Stimulated activated CD8-positive, alpha-beta memory T cell treated with anti-CD3 and anti-CD28 coated beads, Interleukin-12 subunit alpha, Interleukin-12 subunit beta, amount 100 ng/mL, for 1 hour (primary cell): Measurements from ENCODE around the gene NLRC5.
"Not testable (repeated sequence)": the region's sequence is repeated elsewhere in the genome, so short reads cannot be mapped to it uniquely, and the experiment has no call there.

ENCODE experiments used
- DNase-seq: peaks from one replicate; pipeline ENCODE4 v3.0.0-alpha.2; 2020; ENCODE audit warnings: low read depth

The NLRC5 gene

GRCh38 chr16:57045694-57046381, 56.5 kb downstream of the NLRC5 start:
- DNase-seq, result no peak

GRCh38 chr16:57048095-57048494, 58.7 kb downstream of the NLRC5 start:
- DNase-seq, result no peak

- DNase-seq, result no peak
Observed at GRCh38 chr16:57049678-57050077, 60.3 kb downstream of the NLRC5 start.

- DNase-seq, result no peak
Observed at GRCh38 chr16:57051696-57052228, 62.4 kb downstream of the NLRC5 start.

GRCh38 chr16:57053206-57053605, 63.8 kb downstream of the NLRC5 start:
- no peak for DNase-seq

- no peak for DNase-seq
Observed at GRCh38 chr16:57054338-57054737, 65.0 kb downstream of the NLRC5 start.

- DNase-seq, result no peak
Observed at GRCh38 chr16:57054771-57055170, 65.4 kb downstream of the NLRC5 start.

- no peak for DNase-seq
Observed at GRCh38 chr16:57055671-57056070, 66.3 kb downstream of the NLRC5 start.

- no peak for DNase-seq
Observed at GRCh38 chr16:57058291-57058861, 69.0 kb downstream of the NLRC5 start.

GRCh38 chr16:57060323-57061083, 71.1 kb downstream of the NLRC5 start:
- no peak for DNase-seq

GRCh38 chr16:57061084-57061905, 71.9 kb downstream of the NLRC5 start:
- DNase-seq, result no peak

- no peak for DNase-seq
Observed at GRCh38 chr16:57062329-57062728, 73.0 kb downstream of the NLRC5 start.

GRCh38 chr16:57063189-57063588, 73.8 kb downstream of the NLRC5 start:
- DNase-seq, result not testable (repeated sequence)

GRCh38 chr16:57064995-57065394, 75.6 kb downstream of the NLRC5 start:
- no peak for DNase-seq

- DNase-seq, result no peak
Observed at GRCh38 chr16:57066625-57067024, 77.3 kb downstream of the NLRC5 start.

GRCh38 chr16:57067347-57067746, 78.0 kb downstream of the NLRC5 start:
- no peak for DNase-seq

GRCh38 chr16:57069053-57069452, 79.7 kb downstream of the NLRC5 start:
- no peak for DNase-seq

GRCh38 chr16:57069635-57070370, 80.4 kb downstream of the NLRC5 start:
- DNase-seq, result no peak

GRCh38 chr16:57070424-57070823, 81.1 kb downstream of the NLRC5 start:
- DNase-seq, result no peak

- not testable (repeated sequence) for DNase-seq
Observed at GRCh38 chr16:57071081-57071732, 81.8 kb downstream of the NLRC5 start.
